ENCODE measurements around the gene A1BG.

DNA sequence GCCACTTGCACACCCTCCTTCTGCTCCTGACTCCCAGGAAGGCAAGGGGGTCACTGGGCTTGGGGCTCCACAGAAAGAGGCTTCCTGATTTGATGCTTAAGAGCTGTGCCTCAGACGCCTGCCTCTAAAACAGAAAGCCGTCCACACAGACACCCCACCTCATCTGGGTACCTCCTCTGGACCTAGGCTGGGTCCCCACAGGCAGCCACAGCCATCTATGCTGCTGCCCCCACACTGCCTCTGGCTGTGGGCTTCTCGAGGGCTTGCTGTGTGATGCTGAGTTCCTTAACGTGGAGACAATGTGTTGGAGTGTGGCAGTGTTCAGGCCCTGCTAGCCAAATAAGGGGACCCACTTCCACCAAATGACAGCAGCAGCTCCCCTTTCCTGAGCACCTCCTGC lies 35.0 kb downstream of the A1BG start:
- no peak for TF ChIP-seq CTCF (IDR thresholded peaks at IDR 0.05; ENCODE audit: insufficient read depth, low read length)
- TF ChIP-seq POLR2AphosphoS5 (IDR thresholded peaks at IDR 0.05; ENCODE audit: low read depth), result no peak
